ENCODE measurements around the gene GBGT1.

Gene GBGT1

DNA sequence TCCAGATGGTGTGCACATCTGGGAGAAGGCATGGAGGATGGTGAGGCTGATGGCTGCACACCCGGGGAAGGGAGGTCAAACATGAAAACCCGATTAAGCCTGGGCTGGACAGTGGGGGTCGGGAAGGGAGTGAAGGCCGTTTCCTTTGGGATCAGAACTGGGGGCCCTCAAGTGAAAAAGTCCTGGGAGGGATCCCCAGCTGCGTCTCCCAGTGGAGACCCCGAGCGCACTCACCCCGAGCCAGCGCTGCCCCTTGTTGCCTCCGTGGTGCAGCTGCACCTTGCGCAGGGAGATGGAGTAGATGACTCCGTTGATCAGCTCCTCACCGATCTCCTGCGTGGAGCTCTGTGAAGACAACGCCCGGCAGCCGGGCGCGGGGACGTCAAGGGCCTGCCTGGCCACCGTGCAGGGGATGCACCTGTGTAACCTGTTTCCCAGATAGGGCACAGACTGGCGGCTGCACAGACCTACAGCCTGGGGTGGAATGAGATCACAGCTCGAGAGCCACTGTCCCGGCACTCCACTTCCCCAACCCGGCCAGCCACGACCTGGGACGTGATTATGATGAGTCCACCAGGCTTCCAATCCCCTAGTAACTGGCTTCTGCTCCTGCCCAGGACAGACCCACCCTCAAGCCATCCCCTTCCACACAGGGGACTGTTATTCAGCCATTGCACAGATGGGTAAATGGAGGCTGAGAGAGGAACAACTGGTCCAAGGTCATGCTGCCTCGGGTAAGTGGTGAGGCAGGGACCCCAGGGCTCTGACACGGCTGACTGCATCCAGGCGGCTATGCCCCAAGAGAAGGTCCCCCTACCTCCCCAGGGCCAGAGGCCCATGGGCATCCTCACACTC, 51.7 kb downstream of the GBGT1 start:
- DNase-seq = no peak

DNA sequence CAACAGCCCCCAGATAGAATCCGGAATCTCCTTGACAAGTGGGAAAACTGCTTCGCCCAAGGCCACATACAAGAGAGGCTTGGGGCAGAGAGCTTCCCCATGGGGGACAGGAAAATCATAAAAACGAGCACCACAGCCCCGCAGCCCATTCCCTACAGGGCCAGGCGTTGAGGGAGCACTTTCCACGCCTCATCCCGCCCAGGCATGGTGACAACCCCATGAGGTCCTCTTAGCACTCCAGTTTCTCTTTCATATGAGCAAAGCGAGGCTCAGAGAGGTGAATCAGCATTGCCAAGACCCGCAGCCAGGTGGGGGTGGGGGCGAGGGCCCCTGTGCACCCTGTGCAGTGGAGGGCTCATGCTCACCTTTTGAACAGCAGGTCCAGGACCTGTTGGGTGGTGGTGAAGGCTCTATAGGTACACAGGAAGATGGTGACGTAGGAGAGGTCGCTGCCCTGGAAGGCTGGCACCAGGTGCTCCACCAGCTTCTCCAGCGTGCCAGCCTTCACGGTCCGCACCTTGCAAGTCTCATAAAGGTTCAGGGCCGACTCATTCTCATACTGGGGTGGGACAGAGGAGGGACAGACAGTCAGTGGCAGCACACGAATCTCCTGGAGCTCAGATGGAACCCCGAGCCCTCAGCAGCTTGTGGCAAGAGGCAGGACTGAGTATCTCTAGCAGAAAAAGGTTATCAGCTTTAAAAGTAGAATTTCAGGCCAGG, 53.6 kb downstream of the GBGT1 start:
- no peak for DNase-seq

- DNase-seq = no peak
These were observed 54.7 kb downstream of the GBGT1 start for GRCh38 chr9:133108794-133109641.

- no peak for DNase-seq
These were observed 55.5 kb downstream of the GBGT1 start for GRCh38 chr9:133107961-133108793.

- no peak for DNase-seq
These were observed 56.4 kb downstream of the GBGT1 start for GRCh38 chr9:133107245-133107722.

GRCh38 chr9:133106511-133107244, 57.0 kb downstream of the GBGT1 start:
- no peak for DNase-seq

DNA sequence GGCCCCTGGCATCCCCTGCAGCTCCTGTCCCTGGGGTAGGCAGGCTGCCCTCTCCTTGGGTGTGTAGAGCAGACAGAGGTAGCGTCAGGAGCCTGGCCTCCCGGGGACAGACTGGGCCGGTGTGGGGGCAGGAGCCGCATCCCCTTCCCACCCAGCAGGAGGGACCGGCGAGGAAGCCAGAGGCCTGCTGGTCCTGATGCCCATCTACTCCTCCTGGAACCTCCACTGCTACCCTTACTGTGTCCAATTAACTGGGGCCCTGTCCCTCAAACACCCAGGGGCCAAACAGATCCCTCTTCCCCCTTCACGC, 58.3 kb downstream of the GBGT1 start:
- DNase-seq = no peak

GRCh38 chr9:133104718-133105460, 58.8 kb downstream of the GBGT1 start:
- no peak for DNase-seq

GRCh38 chr9:133103987-133104505, 59.7 kb downstream of the GBGT1 start:
- no peak for DNase-seq

DNA sequence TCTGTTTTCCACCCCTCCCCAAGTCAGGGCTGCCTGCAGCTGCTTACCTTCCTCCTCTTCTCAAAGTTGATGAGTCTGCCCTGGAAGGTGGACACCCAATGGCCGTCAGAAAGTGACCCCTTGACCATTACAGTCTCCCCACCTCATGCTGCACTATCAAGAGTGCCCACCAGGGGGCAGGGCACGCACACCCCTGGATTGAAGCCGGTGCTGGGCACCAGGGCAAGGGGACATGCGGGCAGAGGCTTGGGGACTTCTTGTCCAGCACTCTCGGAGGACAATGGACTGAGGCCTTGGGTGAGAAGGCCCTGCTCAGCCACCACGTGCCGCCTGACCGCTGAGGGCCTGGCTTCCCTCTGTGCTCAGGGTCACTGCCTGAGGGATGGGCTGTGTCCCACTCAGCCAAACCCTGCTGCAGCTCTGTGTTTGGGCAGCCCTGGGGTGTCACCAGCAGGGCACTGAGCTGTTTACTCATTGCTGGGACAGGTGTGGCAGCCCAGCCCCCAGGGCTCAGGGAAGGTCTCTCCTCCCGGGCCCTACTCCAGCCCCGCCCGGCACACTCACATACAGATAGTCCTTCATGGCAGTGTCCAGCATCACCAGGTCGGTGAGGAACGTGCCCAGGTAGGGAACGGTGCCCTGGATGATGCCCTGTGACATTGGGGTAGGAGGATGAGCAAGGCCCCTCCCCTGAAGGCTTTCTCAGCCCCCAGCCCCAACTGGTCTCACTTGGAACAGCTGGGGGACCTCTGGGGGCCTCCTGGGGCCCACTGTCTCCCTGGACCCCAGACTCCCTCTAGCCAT, 60.3 kb downstream of the GBGT1 start:
- peak; percentile 45 for DNase-seq

Data from CD4-positive, alpha-beta T cell treated with Interleukin-4 for 4 hours (primary cell).